ENCODE measurements around the gene CACNA1C.
A peak's percentile ranks its signal among the peaks of the same experiment; 100 is the strongest.

CACNA1C gene

GRCh38 chr12:2035431-2036055 lies 17.2 kb upstream of the CACNA1C start:
- H3K27ac ChIP-seq (ENCODE audit: low read depth, low read length), result no peak overlapping the region
- peaks cover 83% of the 10 kb centered on the region for H3K27me3 ChIP-seq (ENCODE audit: insufficient read depth, low read length)
- peak overlapping the region; percentile 68 for H2AFZ ChIP-seq (ENCODE audit: low read length, unreplicated experiment)
- H3K4me3 ChIP-seq (ENCODE audit: low read depth, low read length), result peak overlapping the region; percentile 73
- peaks cover 5% of the 10 kb centered on the region for H3K4me1 ChIP-seq (ENCODE audit: control insufficient read depth, insufficient read depth, low read length, unreplicated experiment)
- no peaks in the 10 kb centered on the region for H3K79me2 ChIP-seq (ENCODE audit: control insufficient read depth, insufficient read depth, low read length, unreplicated experiment)
- H3K36me3 ChIP-seq (ENCODE audit: insufficient read depth, low read length), result no peaks in the 10 kb centered on the region

GRCh38 chr12:2039034-2039433 lies 13.8 kb upstream of the CACNA1C start:
- H2AFZ ChIP-seq (ENCODE audit: low read length, unreplicated experiment), result no peak overlapping the region
- H3K4me1 ChIP-seq (ENCODE audit: control insufficient read depth, insufficient read depth, low read length, unreplicated experiment), result peaks cover 5% of the 10 kb centered on the region
- H3K27me3 ChIP-seq (ENCODE audit: insufficient read depth, low read length), result peaks cover 68% of the 10 kb centered on the region
- H3K36me3 ChIP-seq (ENCODE audit: insufficient read depth, low read length), result no peaks in the 10 kb centered on the region
- H3K27ac ChIP-seq (ENCODE audit: low read depth, low read length), result no peak overlapping the region
- H3K4me3 ChIP-seq (ENCODE audit: low read depth, low read length), result no peak overlapping the region
- H3K79me2 ChIP-seq (ENCODE audit: control insufficient read depth, insufficient read depth, low read length, unreplicated experiment), result no peaks in the 10 kb centered on the region

GRCh38 chr12:2043054-2043453 lies 9.7 kb upstream of the CACNA1C start:
- Histone ChIP-seq H3K27ac (ENCODE audit: low read depth, low read length) (no peak overlapping the region), H3K4me1 (ENCODE audit: control insufficient read depth, insufficient read depth, low read length, unreplicated experiment) (no peaks in the 10 kb centered on the region), H3K79me2 (ENCODE audit: control insufficient read depth, insufficient read depth, low read length, unreplicated experiment) (no peaks in the 10 kb centered on the region), H3K4me3 (ENCODE audit: low read depth, low read length) (no peak overlapping the region), H2AFZ (ENCODE audit: low read length, unreplicated experiment) (no peak overlapping the region), H3K36me3 (ENCODE audit: insufficient read depth, low read length) (no peaks in the 10 kb centered on the region), H3K27me3 (ENCODE audit: insufficient read depth, low read length) (peaks cover 65% of the 10 kb centered on the region)

GRCh38 chr12:2044165-2044564 lies 8.6 kb upstream of the CACNA1C start:
- H3K4me1 ChIP-seq (ENCODE audit: control insufficient read depth, insufficient read depth, low read length, unreplicated experiment), result no peaks in the 10 kb centered on the region
- H3K27me3 ChIP-seq (ENCODE audit: insufficient read depth, low read length), result peaks cover 58% of the 10 kb centered on the region
- no peaks in the 10 kb centered on the region for H3K79me2 ChIP-seq (ENCODE audit: control insufficient read depth, insufficient read depth, low read length, unreplicated experiment)
- H3K36me3 ChIP-seq (ENCODE audit: insufficient read depth, low read length), result no peaks in the 10 kb centered on the region
- H3K27ac ChIP-seq (ENCODE audit: low read depth, low read length), result no peak overlapping the region
- no peak overlapping the region for H3K4me3 ChIP-seq (ENCODE audit: low read depth, low read length)
- no peak overlapping the region for H2AFZ ChIP-seq (ENCODE audit: low read length, unreplicated experiment)

GRCh38 chr12:2046957-2047356 lies 5.8 kb upstream of the CACNA1C start:
- no peak overlapping the region for H3K27ac ChIP-seq (ENCODE audit: low read depth, low read length)
- no peaks in the 10 kb centered on the region for H3K79me2 ChIP-seq (ENCODE audit: control insufficient read depth, insufficient read depth, low read length, unreplicated experiment)
- peaks cover 55% of the 10 kb centered on the region for H3K27me3 ChIP-seq (ENCODE audit: insufficient read depth, low read length)
- peaks cover 4% of the 10 kb centered on the region for H3K4me1 ChIP-seq (ENCODE audit: control insufficient read depth, insufficient read depth, low read length, unreplicated experiment)
- no peaks in the 10 kb centered on the region for H3K36me3 ChIP-seq (ENCODE audit: insufficient read depth, low read length)
- no peak overlapping the region for H3K4me3 ChIP-seq (ENCODE audit: low read depth, low read length)
- H2AFZ ChIP-seq (ENCODE audit: low read length, unreplicated experiment), result no peak overlapping the region

GRCh38 chr12:2047752-2048151 lies 5.0 kb upstream of the CACNA1C start:
- peaks cover 53% of the 10 kb centered on the region for H3K27me3 ChIP-seq (ENCODE audit: insufficient read depth, low read length)
- H3K4me3 ChIP-seq (ENCODE audit: low read depth, low read length), result no peak overlapping the region
- no peaks in the 10 kb centered on the region for H3K79me2 ChIP-seq (ENCODE audit: control insufficient read depth, insufficient read depth, low read length, unreplicated experiment)
- H3K27ac ChIP-seq (ENCODE audit: low read depth, low read length), result no peak overlapping the region
- no peaks in the 10 kb centered on the region for H3K36me3 ChIP-seq (ENCODE audit: insufficient read depth, low read length)
- H2AFZ ChIP-seq (ENCODE audit: low read length, unreplicated experiment), result no peak overlapping the region
- peaks cover 4% of the 10 kb centered on the region for H3K4me1 ChIP-seq (ENCODE audit: control insufficient read depth, insufficient read depth, low read length, unreplicated experiment)

- H3K4me1 ChIP-seq (ENCODE audit: control insufficient read depth, insufficient read depth, low read length, unreplicated experiment), result peaks cover 8% of the 10 kb centered on the region
- no peak overlapping the region for H3K27ac ChIP-seq (ENCODE audit: low read depth, low read length)
- H2AFZ ChIP-seq (ENCODE audit: low read length, unreplicated experiment), result no peak overlapping the region
- H3K27me3 ChIP-seq (ENCODE audit: insufficient read depth, low read length), result peaks cover 50% of the 10 kb centered on the region
- no peaks in the 10 kb centered on the region for H3K36me3 ChIP-seq (ENCODE audit: insufficient read depth, low read length)
- H3K79me2 ChIP-seq (ENCODE audit: control insufficient read depth, insufficient read depth, low read length, unreplicated experiment), result no peaks in the 10 kb centered on the region
- no peak overlapping the region for H3K4me3 ChIP-seq (ENCODE audit: low read depth, low read length)
These were observed 2.9 kb upstream of the CACNA1C start for GRCh38 chr12:2049604-2050540.

GRCh38 chr12:2051700-2052621 lies 826 bp upstream of the CACNA1C start:
- peak overlapping the region; percentile 59 for H2AFZ ChIP-seq (ENCODE audit: low read length, unreplicated experiment)
- H3K4me1 ChIP-seq (ENCODE audit: control insufficient read depth, insufficient read depth, low read length, unreplicated experiment), result peaks cover 13% of the 10 kb centered on the region
- H3K4me3 ChIP-seq (ENCODE audit: low read depth, low read length), result peak overlapping the region; percentile 83
- H3K27me3 ChIP-seq (ENCODE audit: insufficient read depth, low read length), result peaks cover 45% of the 10 kb centered on the region
- no peak overlapping the region for H3K27ac ChIP-seq (ENCODE audit: low read depth, low read length)
- H3K79me2 ChIP-seq (ENCODE audit: control insufficient read depth, insufficient read depth, low read length, unreplicated experiment), result no peaks in the 10 kb centered on the region
- H3K36me3 ChIP-seq (ENCODE audit: insufficient read depth, low read length), result no peaks in the 10 kb centered on the region

GRCh38 chr12:2053691-2054090 lies 904 bp downstream of the CACNA1C start:
- Histone ChIP-seq H3K4me1 (ENCODE audit: control insufficient read depth, insufficient read depth, low read length, unreplicated experiment) (peaks cover 13% of the 10 kb centered on the region), H3K36me3 (ENCODE audit: insufficient read depth, low read length) (no peaks in the 10 kb centered on the region), H3K27me3 (ENCODE audit: insufficient read depth, low read length) (peaks cover 45% of the 10 kb centered on the region), H2AFZ (ENCODE audit: low read length, unreplicated experiment) (peak overlapping the region; percentile 80), H3K4me3 (ENCODE audit: low read depth, low read length) (peak overlapping the region; percentile 82), H3K27ac (ENCODE audit: low read depth, low read length) (no peak overlapping the region), H3K79me2 (ENCODE audit: control insufficient read depth, insufficient read depth, low read length, unreplicated experiment) (no peaks in the 10 kb centered on the region)
